HFFc6 (cell line): Measurements from ENCODE around the gene SGMS1. TPM values are rescaled to one million over a fixed set of nuclear protein-coding genes. Genes with fewer than 3 reads are reported as not detected.

Source experiments
- DNase-seq: peaks from one replicate; pipeline ENCODE4 v3.0.0-alpha.2; 2018
- H3K27ac Mint-ChIP-seq: 2 replicates; pipeline ENCODE4 v1.8.0; 2020; ENCODE audit warnings: mild to moderate bottlenecking, mixed read lengths
- H3K27me3 Mint-ChIP-seq: 2 replicates; pipeline ENCODE4 v1.8.0; 2021; ENCODE audit warnings: mild to moderate bottlenecking, moderate library complexity, mixed read lengths; ENCODE audit not compliant: insufficient read depth
- H3K36me3 Mint-ChIP-seq: 2 replicates; pipeline ENCODE4 v1.8.0; 2021; ENCODE audit warnings: low read depth, mixed read lengths
- H3K4me1 Mint-ChIP-seq: 2 replicates; pipeline ENCODE4 v1.8.0; 2020; ENCODE audit warnings: low read depth, mixed read lengths
- H3K4me3 Mint-ChIP-seq: 2 replicates; pipeline ENCODE4 v1.8.0; 2020; ENCODE audit warnings: mild to moderate bottlenecking, moderate library complexity, mixed read lengths
- H3K9me3 Mint-ChIP-seq: 2 replicates; pipeline ENCODE4 v1.8.0; 2020; ENCODE audit warnings: mild to moderate bottlenecking, mixed read lengths
- CTCF ChIP-seq: fragments of 200-600 bp; sonication (generic); IDR thresholded peaks from 2 replicates; pipeline ENCODE4 v1.5.0; 2021; ENCODE audit warnings: antibody characterized with exemption, mild to moderate bottlenecking
- total RNA-seq, 6 experiments: library from RNA; stranded (reverse); fragmentation: NEBNext Ultra II Directional; extraction: Animal tissue kit (Norgen Biotek cat#: 25700); gene quantifications; 2 replicates in 1 of 6; 3 replicates in 5 of 6; pipeline ENCODE4 v1.2.3, GENCODE V29; 2021

The SGMS1 gene
- total RNA-seq, 6 experiments from 2014 or later, result 19.6 to 27.5 (median 24.6) TPM

- DNase-seq, result no peak
- Mint-ChIP-seq H3K9me3 (no peaks in the 10 kb centered on the region), H3K4me3 (no peak overlapping the region), H3K4me1 (peaks cover 22% of the 10 kb centered on the region), H3K36me3 (peaks cover 10% of the 10 kb centered on the region), H3K27me3 (no peaks in the 10 kb centered on the region; the same call in 1 of the 2 replicates), H3K27ac (no peak overlapping the region)
- no peak for TF ChIP-seq CTCF
These were observed 236.6 kb downstream of the SGMS1 start for GRCh38 chr10:50387007-50387731.

- TF ChIP-seq CTCF, result no peak
- Mint-ChIP-seq H3K9me3 (no peaks in the 10 kb centered on the region), H3K4me3 (no peak overlapping the region), H3K27ac (no peak overlapping the region), H3K4me1 (peaks cover 28% of the 10 kb centered on the region), H3K36me3 (peaks cover 6% of the 10 kb centered on the region), H3K27me3 (no peaks in the 10 kb centered on the region; the same call in 1 of the 2 replicates)
- DNase-seq, result no peak
These were observed 238.1 kb downstream of the SGMS1 start for GRCh38 chr10:50385624-50386023.

- TF ChIP-seq CTCF, result no peak
- no peak for DNase-seq
- no peak overlapping the region for H3K4me3 Mint-ChIP-seq
- no peak overlapping the region for H3K27ac Mint-ChIP-seq
- peaks cover 29% of the 10 kb centered on the region for H3K4me1 Mint-ChIP-seq
- no peaks in the 10 kb centered on the region for H3K9me3 Mint-ChIP-seq
- peaks cover 4% of the 10 kb centered on the region; the same call in 1 of the 2 replicates for H3K36me3 Mint-ChIP-seq
- no peaks in the 10 kb centered on the region; the same call in 1 of the 2 replicates for H3K27me3 Mint-ChIP-seq
These were observed 238.9 kb downstream of the SGMS1 start for GRCh38 chr10:50384898-50385297.

GRCh38 chr10:50384238-50384637, 239.5 kb downstream of the SGMS1 start:
- Mint-ChIP-seq H3K4me3 (no peak overlapping the region), H3K36me3 (peaks cover 4% of the 10 kb centered on the region; the same call in 1 of the 2 replicates), H3K27me3 (no peaks in the 10 kb centered on the region; the same call in 1 of the 2 replicates), H3K9me3 (no peaks in the 10 kb centered on the region), H3K27ac (no peak overlapping the region), H3K4me1 (peaks cover 33% of the 10 kb centered on the region)
- no peak for DNase-seq
- no peak for TF ChIP-seq CTCF

GRCh38 chr10:50382576-50383023, 241.2 kb downstream of the SGMS1 start:
- Mint-ChIP-seq H3K9me3 (no peaks in the 10 kb centered on the region), H3K27ac (no peak overlapping the region), H3K36me3 (peaks cover 8% of the 10 kb centered on the region), H3K27me3 (no peaks in the 10 kb centered on the region), H3K4me1 (peaks cover 40% of the 10 kb centered on the region), H3K4me3 (no peak overlapping the region; the same call in 1 of the 2 replicates)
- TF ChIP-seq CTCF, result no peak
- no peak for DNase-seq
